Measurements from ENCODE around the gene ACOT9.
"Not testable (repeated sequence)": the region's sequence is repeated elsewhere in the genome, so short reads cannot be mapped to it uniquely, and the experiment has no call there.

The ACOT9 gene

GRCh38 chrX:23742697-23743622, at the start of gene ACOT9:
TSS of gene ACOT9 (minus strand) at chrX:23743276. CDS start at chrX:23743144, 132 bp downstream.
- DNase-seq, result peak; percentile 68

- no peak for DNase-seq
Observed at GRCh38 chrX:23790155-23790497, 47.0 kb upstream of the ACOT9 start.

GRCh38 chrX:23789386-23790154, 46.5 kb upstream of the ACOT9 start:
- DNase-seq, result no peak

- DNase-seq, result no peak
Observed at GRCh38 chrX:23788946-23789345, 45.9 kb upstream of the ACOT9 start.

- DNase-seq, result no peak
Observed at GRCh38 chrX:23788521-23788920, 45.4 kb upstream of the ACOT9 start.

- DNase-seq, result no peak
Observed at GRCh38 chrX:23787745-23788118, 44.7 kb upstream of the ACOT9 start.

GRCh38 chrX:23786268-23786815, 43.3 kb upstream of the ACOT9 start:
- no peak for DNase-seq

GRCh38 chrX:23785580-23785979, 42.5 kb upstream of the ACOT9 start:
- DNase-seq, result no peak

- DNase-seq, result no peak
Observed at GRCh38 chrX:23784470-23785331, 41.6 kb upstream of the ACOT9 start.

GRCh38 chrX:23783589-23784469, 40.8 kb upstream of the ACOT9 start:
- DNase-seq, result no peak

- peak; percentile 85 for DNase-seq
Observed at GRCh38 chrX:23782863-23783588, 40.0 kb upstream of the ACOT9 start, which contains the start of gene SAT1. TSS of gene SAT1 (plus strand) at chrX:23783173. CDS start at chrX:23783352, 179 bp downstream.

GRCh38 chrX:23782455-23782854, 39.4 kb upstream of the ACOT9 start:
- DNase-seq, result no peak

- DNase-seq, result no peak
Observed at GRCh38 chrX:23779025-23779424, 35.9 kb upstream of the ACOT9 start.

GRCh38 chrX:23776363-23776762, 33.3 kb upstream of the ACOT9 start:
- no peak for DNase-seq

- DNase-seq, result peak; percentile 41
Observed at GRCh38 chrX:23773601-23774175, 30.6 kb upstream of the ACOT9 start.

- not testable (repeated sequence) for DNase-seq
Observed at GRCh38 chrX:23771086-23771485, 28.0 kb upstream of the ACOT9 start.

GRCh38 chrX:23770142-23770541, 27.1 kb upstream of the ACOT9 start:
- no peak for DNase-seq

GRCh38 chrX:23766650-23767551, 23.8 kb upstream of the ACOT9 start:
- DNase-seq, result no peak

- DNase-seq, result no peak
Observed at GRCh38 chrX:23765868-23766267, 22.8 kb upstream of the ACOT9 start.

Measured in DMS153 (cell line).